ENCODE results near the gene GIGYF2.

The GIGYF2 gene

GRCh38 chr2:232859385-232859916 lies 162.3 kb downstream of the GIGYF2 start:
- H3K4me1 ChIP-seq (ENCODE audit: control insufficient read depth, insufficient read depth, low read length), result no peaks in the 10 kb centered on the region
- H3K9ac ChIP-seq (ENCODE audit: low read depth, low read length), result no peak overlapping the region
- H3K36me3 ChIP-seq (ENCODE audit: control insufficient read depth, insufficient read depth, low read length), result peaks cover 9% of the 10 kb centered on the region
- no peaks in the 10 kb centered on the region for H3K9me3 ChIP-seq (ENCODE audit: control insufficient read depth, insufficient read depth, low read length)
- no peaks in the 10 kb centered on the region for H3K27me3 ChIP-seq (ENCODE audit: control insufficient read depth, insufficient read depth, low read length)
- no peak overlapping the region for H3K4me3 ChIP-seq (ENCODE audit: low read depth, low read length)

- Histone ChIP-seq H3K27me3 (ENCODE audit: control insufficient read depth, insufficient read depth, low read length) (no peaks in the 10 kb centered on the region), H3K9me3 (ENCODE audit: control insufficient read depth, insufficient read depth, low read length) (no peaks in the 10 kb centered on the region), H3K4me1 (ENCODE audit: control insufficient read depth, insufficient read depth, low read length) (no peaks in the 10 kb centered on the region), H3K36me3 (ENCODE audit: control insufficient read depth, insufficient read depth, low read length) (peaks cover 9% of the 10 kb centered on the region), H3K9ac (ENCODE audit: low read depth, low read length) (no peak overlapping the region), H3K4me3 (ENCODE audit: low read depth, low read length) (no peak overlapping the region)
Measured at GRCh38 chr2:232860593-232861241, 163.6 kb downstream of the GIGYF2 start.

- H3K9ac ChIP-seq (ENCODE audit: low read depth, low read length), result no peak overlapping the region
Measured at GRCh38 chr2:232861353-232861752, 164.2 kb downstream of the GIGYF2 start.

GRCh38 chr2:232863996-232864395 lies 166.9 kb downstream of the GIGYF2 start:
- Histone ChIP-seq H3K27me3 (ENCODE audit: control insufficient read depth, insufficient read depth, low read length) (no peaks in the 10 kb centered on the region), H3K9me3 (ENCODE audit: control insufficient read depth, insufficient read depth, low read length) (no peaks in the 10 kb centered on the region), H3K4me1 (ENCODE audit: control insufficient read depth, insufficient read depth, low read length) (no peaks in the 10 kb centered on the region), H3K4me3 (ENCODE audit: low read depth, low read length) (no peak overlapping the region), H3K36me3 (ENCODE audit: control insufficient read depth, insufficient read depth, low read length) (no peaks in the 10 kb centered on the region), H3K9ac (ENCODE audit: low read depth, low read length) (no peak overlapping the region)

More at GRCh38 chr2:232861353-232861752, 164.2 kb downstream of the GIGYF2 start:
- Histone ChIP-seq H3K36me3 (ENCODE audit: control insufficient read depth, insufficient read depth, low read length) (peaks cover 8% of the 10 kb centered on the region), H3K4me1 (ENCODE audit: control insufficient read depth, insufficient read depth, low read length) (no peaks in the 10 kb centered on the region), H3K4me3 (ENCODE audit: low read depth, low read length) (no peak overlapping the region), H3K27me3 (ENCODE audit: control insufficient read depth, insufficient read depth, low read length) (no peaks in the 10 kb centered on the region), H3K9me3 (ENCODE audit: control insufficient read depth, insufficient read depth, low read length) (no peaks in the 10 kb centered on the region)

- no peaks in the 10 kb centered on the region for H3K9me3 ChIP-seq (ENCODE audit: control insufficient read depth, insufficient read depth, low read length)
- no peaks in the 10 kb centered on the region for H3K27me3 ChIP-seq (ENCODE audit: control insufficient read depth, insufficient read depth, low read length)
- no peak overlapping the region for H3K4me3 ChIP-seq (ENCODE audit: low read depth, low read length)
- H3K4me1 ChIP-seq (ENCODE audit: control insufficient read depth, insufficient read depth, low read length), result no peaks in the 10 kb centered on the region
- H3K36me3 ChIP-seq (ENCODE audit: control insufficient read depth, insufficient read depth, low read length), result no peaks in the 10 kb centered on the region
- H3K9ac ChIP-seq (ENCODE audit: low read depth, low read length), result no peak overlapping the region
Measured at GRCh38 chr2:232865165-232865564, 168.0 kb downstream of the GIGYF2 start.

- no peaks in the 10 kb centered on the region for H3K4me1 ChIP-seq (ENCODE audit: control insufficient read depth, insufficient read depth, low read length)
Measured at GRCh38 chr2:232866104-232866503, 169.0 kb downstream of the GIGYF2 start.

GRCh38 chr2:232869138-232870017 lies 172.2 kb downstream of the GIGYF2 start:
- no peaks in the 10 kb centered on the region for H3K4me1 ChIP-seq (ENCODE audit: control insufficient read depth, insufficient read depth, low read length)
- H3K36me3 ChIP-seq (ENCODE audit: control insufficient read depth, insufficient read depth, low read length), result no peaks in the 10 kb centered on the region
- H3K4me3 ChIP-seq (ENCODE audit: low read depth, low read length), result no peak overlapping the region

More at GRCh38 chr2:232866104-232866503, 169.0 kb downstream of the GIGYF2 start:
- no peaks in the 10 kb centered on the region for H3K9me3 ChIP-seq (ENCODE audit: control insufficient read depth, insufficient read depth, low read length)
- H3K36me3 ChIP-seq (ENCODE audit: control insufficient read depth, insufficient read depth, low read length), result no peaks in the 10 kb centered on the region
- H3K9ac ChIP-seq (ENCODE audit: low read depth, low read length), result no peak overlapping the region
- no peak overlapping the region for H3K4me3 ChIP-seq (ENCODE audit: low read depth, low read length)
- H3K27me3 ChIP-seq (ENCODE audit: control insufficient read depth, insufficient read depth, low read length), result no peaks in the 10 kb centered on the region

GRCh38 chr2:232870018-232870765 lies 173.1 kb downstream of the GIGYF2 start, which contains the start of gene SNORC:
Gene SNORC (plus strand): TSS chr2:232870264. CDS start chr2:232870342, 78 bp downstream.
- Histone ChIP-seq H3K4me1 (ENCODE audit: control insufficient read depth, insufficient read depth, low read length) (no peaks in the 10 kb centered on the region), H3K9me3 (ENCODE audit: control insufficient read depth, insufficient read depth, low read length) (no peaks in the 10 kb centered on the region), H3K27me3 (ENCODE audit: control insufficient read depth, insufficient read depth, low read length) (peaks cover 3% of the 10 kb centered on the region), H3K9ac (ENCODE audit: low read depth, low read length) (no peak within 1 kb of the TSS), H3K4me3 (ENCODE audit: low read depth, low read length) (no peak within 1 kb of the TSS), H3K36me3 (ENCODE audit: control insufficient read depth, insufficient read depth, low read length) (no peaks in the 10 kb centered on the region)

More at GRCh38 chr2:232869138-232870017, 172.2 kb downstream of the GIGYF2 start:
- Histone ChIP-seq H3K9ac (ENCODE audit: low read depth, low read length) (no peak overlapping the region), H3K9me3 (ENCODE audit: control insufficient read depth, insufficient read depth, low read length) (no peaks in the 10 kb centered on the region), H3K27me3 (ENCODE audit: control insufficient read depth, insufficient read depth, low read length) (no peaks in the 10 kb centered on the region)

GRCh38 chr2:232870766-232871371 lies 173.7 kb downstream of the GIGYF2 start:
- Histone ChIP-seq H3K9ac (ENCODE audit: low read depth, low read length) (no peak overlapping the region), H3K4me1 (ENCODE audit: control insufficient read depth, insufficient read depth, low read length) (no peaks in the 10 kb centered on the region), H3K36me3 (ENCODE audit: control insufficient read depth, insufficient read depth, low read length) (no peaks in the 10 kb centered on the region), H3K4me3 (ENCODE audit: low read depth, low read length) (no peak overlapping the region), H3K9me3 (ENCODE audit: control insufficient read depth, insufficient read depth, low read length) (no peaks in the 10 kb centered on the region), H3K27me3 (ENCODE audit: control insufficient read depth, insufficient read depth, low read length) (peaks cover 9% of the 10 kb centered on the region)

- no peaks in the 10 kb centered on the region for H3K9me3 ChIP-seq (ENCODE audit: control insufficient read depth, insufficient read depth, low read length)
- no peaks in the 10 kb centered on the region for H3K36me3 ChIP-seq (ENCODE audit: control insufficient read depth, insufficient read depth, low read length)
- peaks cover 9% of the 10 kb centered on the region for H3K27me3 ChIP-seq (ENCODE audit: control insufficient read depth, insufficient read depth, low read length)
- H3K4me3 ChIP-seq (ENCODE audit: low read depth, low read length), result no peak overlapping the region
- no peaks in the 10 kb centered on the region for H3K4me1 ChIP-seq (ENCODE audit: control insufficient read depth, insufficient read depth, low read length)
- no peak overlapping the region for H3K9ac ChIP-seq (ENCODE audit: low read depth, low read length)
Measured at GRCh38 chr2:232871418-232871834, 174.3 kb downstream of the GIGYF2 start.
